ENCODE data around the gene MAP7D3. TPM values are rescaled to one million over a fixed set of nuclear protein-coding genes. Genes with fewer than 3 reads are reported as not detected.

Gene MAP7D3
- total and polyA plus RNA-seq, 3 donors from 2014 or later = 14.7 to 44.0 (median 38.2) TPM

GRCh38 chrX:136221851-136222513, 29.2 kb downstream of the MAP7D3 start:
- intact Hi-C loops (cut with DNase I; ENCODE audit: low total_unique reads) = no loop called here
- no peaks in the 10 kb centered on the region for H3K9me3 ChIP-seq
- no peaks in the 10 kb centered on the region for H3K4me1 ChIP-seq
- no peaks in the 10 kb centered on the region for H3K36me3 ChIP-seq (ENCODE audit: low read depth, missing control alignments)
- H3K4me3 ChIP-seq = no peak overlapping the region
- H3K27me3 ChIP-seq = no peaks in the 10 kb centered on the region
- no peak overlapping the region for H3K27ac ChIP-seq
- WGBS, 2 donors = 96 to 98% methylated on average over 3 of the region's 3 CpGs
- no peak for DNase-seq
- TF ChIP-seq POLR2A (IDR thresholded peaks at IDR 0.05) (no peak), CTCF (IDR thresholded peaks at IDR 0.05) (no peak)

GRCh38 chrX:136220951-136221350, 30.2 kb downstream of the MAP7D3 start:
- 82 to 88% methylated on average over 3 of the region's 3 CpGs for WGBS, 2 donors
- no peak for DNase-seq
- intact Hi-C loops (cut with DNase I; ENCODE audit: low total_unique reads) = no loop called here
- no peak overlapping the region for H3K4me3 ChIP-seq
- no peaks in the 10 kb centered on the region for H3K27me3 ChIP-seq
- no peak overlapping the region for H3K27ac ChIP-seq
- TF ChIP-seq POLR2A (IDR thresholded peaks at IDR 0.05) = no peak
- no peak for TF ChIP-seq CTCF (IDR thresholded peaks at IDR 0.05)
- no peaks in the 10 kb centered on the region for H3K9me3 ChIP-seq
- H3K4me1 ChIP-seq = no peaks in the 10 kb centered on the region
- no peaks in the 10 kb centered on the region for H3K36me3 ChIP-seq (ENCODE audit: low read depth, missing control alignments)

GRCh38 chrX:136220540-136220939, 30.7 kb downstream of the MAP7D3 start:
- no peaks in the 10 kb centered on the region for H3K9me3 ChIP-seq
- H3K27ac ChIP-seq = no peak overlapping the region
- intact Hi-C loops (cut with DNase I; ENCODE audit: low total_unique reads) = no loop called here
- TF ChIP-seq CTCF (IDR thresholded peaks at IDR 0.05) (no peak), POLR2A (IDR thresholded peaks at IDR 0.05) (no peak)
- H3K36me3 ChIP-seq (ENCODE audit: low read depth, missing control alignments) = no peaks in the 10 kb centered on the region
- WGBS, 2 donors = 90 to 91% methylated on average over 4 of the region's 4 CpGs
- no peak for DNase-seq
- H3K27me3 ChIP-seq = no peaks in the 10 kb centered on the region
- H3K4me1 ChIP-seq = no peaks in the 10 kb centered on the region
- no peak overlapping the region for H3K4me3 ChIP-seq

- Histone ChIP-seq H3K4me1 (no peaks in the 10 kb centered on the region), H3K27ac (no peak overlapping the region), H3K9me3 (no peaks in the 10 kb centered on the region), H3K36me3 (ENCODE audit: low read depth, missing control alignments) (no peaks in the 10 kb centered on the region), H3K27me3 (no peaks in the 10 kb centered on the region), H3K4me3 (no peak overlapping the region)
- TF ChIP-seq CTCF (IDR thresholded peaks at IDR 0.05) (no peak), POLR2A (IDR thresholded peaks at IDR 0.05) (no peak)
- WGBS, 2 donors = 84 to 94% methylated on average over 4 to 5 of the region's 5 CpGs
- DNase-seq = no peak
- intact Hi-C loops (cut with DNase I; ENCODE audit: low total_unique reads) = no loop called here
These were observed 31.3 kb downstream of the MAP7D3 start for GRCh38 chrX:136219893-136220292.

GRCh38 chrX:136215559-136215958, 35.6 kb downstream of the MAP7D3 start:
- TF ChIP-seq CTCF (IDR thresholded peaks at IDR 0.05) = no peak
- no peak for TF ChIP-seq POLR2A (IDR thresholded peaks at IDR 0.05)
- Histone ChIP-seq H3K27ac (no peak overlapping the region), H3K9me3 (no peaks in the 10 kb centered on the region), H3K36me3 (ENCODE audit: low read depth, missing control alignments) (no peaks in the 10 kb centered on the region), H3K4me3 (no peak overlapping the region), H3K27me3 (no peaks in the 10 kb centered on the region), H3K4me1 (no peaks in the 10 kb centered on the region)
- intact Hi-C loops (cut with DNase I; ENCODE audit: low total_unique reads) = no loop called here
- DNase-seq = no peak
